8988T (cell line): ENCODE measurements around the gene POU2AF3.

Experiments used
- DNase-seq: peaks from one replicate; pipeline ENCODE4 v3.0.0; 2011

The POU2AF3 gene

GRCh38 chr11:111329306-111330204 lies 31.2 kb downstream of the POU2AF3 start:
- no peak for DNase-seq

GRCh38 chr11:111330234-111330893 lies 32.0 kb downstream of the POU2AF3 start:
- no peak for DNase-seq

- no peak for DNase-seq
Observed at GRCh38 chr11:111331711-111332479, 33.5 kb downstream of the POU2AF3 start.

DNA sequence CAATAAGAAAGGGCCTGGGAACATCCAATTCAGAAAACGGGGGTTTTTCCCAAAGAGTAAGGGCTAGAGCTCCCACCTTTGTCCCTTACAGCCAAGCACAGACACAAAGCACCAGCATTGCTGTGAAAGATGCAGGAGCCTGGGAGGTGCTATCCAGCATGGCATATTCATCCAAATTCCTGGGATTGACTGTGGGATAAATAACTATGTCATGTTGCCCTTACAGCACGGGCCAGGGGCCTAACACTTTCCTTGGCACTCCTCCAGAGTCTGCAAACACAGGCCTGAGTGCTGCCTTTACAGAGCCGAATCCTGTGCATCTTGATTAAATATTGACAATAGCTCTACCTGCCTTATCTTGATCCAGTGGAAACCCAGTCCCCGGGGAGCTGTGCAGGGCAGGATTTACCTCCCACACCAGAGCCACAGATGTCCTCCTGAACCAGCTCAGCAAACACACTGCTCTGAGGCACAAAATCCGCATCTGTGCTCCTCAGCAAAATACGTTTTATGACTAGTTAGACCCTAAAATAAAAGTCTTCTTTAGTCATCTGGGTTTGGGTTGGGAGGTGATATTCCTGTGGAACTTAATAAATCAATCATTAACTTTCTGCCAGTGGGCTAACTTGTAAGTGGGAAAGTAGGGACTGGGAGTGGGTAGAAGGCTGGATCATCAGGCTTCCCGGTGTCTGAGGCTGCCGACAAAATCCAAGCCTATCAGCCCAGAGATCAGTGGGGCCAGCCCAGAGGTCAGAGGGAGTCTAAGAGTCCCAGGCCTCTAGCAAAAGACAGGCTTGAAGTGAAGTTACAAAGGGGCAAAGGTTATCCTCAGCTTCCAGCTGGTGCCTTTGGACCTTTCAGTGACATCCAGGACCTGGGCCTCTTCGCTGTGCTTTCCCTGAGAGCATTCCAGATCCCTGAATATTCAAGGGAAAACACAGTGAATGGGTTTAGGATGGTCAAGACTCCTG lies 36.5 kb downstream of the POU2AF3 start:
- DNase-seq: no peak

GRCh38 chr11:111335549-111335948 lies 37.2 kb downstream of the POU2AF3 start:
- DNase-seq: no peak

- no peak for DNase-seq
Observed at GRCh38 chr11:111336062-111336461, 37.7 kb downstream of the POU2AF3 start.

DNA sequence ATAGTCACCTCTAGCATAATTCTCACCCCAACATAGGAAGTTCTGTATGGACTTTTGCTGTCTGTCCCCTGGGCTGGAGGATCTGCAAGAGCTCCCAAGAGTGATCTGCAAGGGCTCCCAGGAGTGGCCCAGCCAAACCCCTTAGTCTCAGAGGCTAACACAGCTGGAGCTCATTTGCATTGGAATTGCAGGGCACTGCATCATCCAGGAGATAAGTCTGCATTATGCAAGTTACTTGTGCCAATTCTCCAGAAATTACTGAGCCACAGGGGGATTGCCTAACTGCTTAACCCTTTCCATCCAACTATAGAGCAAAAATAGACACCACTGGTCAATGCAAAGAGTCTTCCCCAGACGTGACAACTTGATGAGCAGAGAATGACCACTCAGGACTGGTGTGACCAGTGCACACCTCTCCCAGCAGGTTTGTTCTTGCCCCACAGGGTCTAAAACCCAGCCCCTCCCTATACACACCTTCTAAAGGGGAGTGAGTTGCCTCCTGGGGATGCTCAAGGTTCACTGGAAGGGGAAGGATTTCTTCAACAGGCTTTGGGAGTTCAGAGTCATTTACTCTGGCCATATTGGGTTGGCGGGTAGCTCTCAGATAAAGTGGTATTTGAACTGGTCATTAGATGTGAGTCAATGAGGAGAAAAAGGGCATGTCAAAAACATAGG lies 38.4 kb downstream of the POU2AF3 start:
- DNase-seq: no peak

- no peak for DNase-seq
Observed at GRCh38 chr11:111339758-111340388, 41.5 kb downstream of the POU2AF3 start.

DNA sequence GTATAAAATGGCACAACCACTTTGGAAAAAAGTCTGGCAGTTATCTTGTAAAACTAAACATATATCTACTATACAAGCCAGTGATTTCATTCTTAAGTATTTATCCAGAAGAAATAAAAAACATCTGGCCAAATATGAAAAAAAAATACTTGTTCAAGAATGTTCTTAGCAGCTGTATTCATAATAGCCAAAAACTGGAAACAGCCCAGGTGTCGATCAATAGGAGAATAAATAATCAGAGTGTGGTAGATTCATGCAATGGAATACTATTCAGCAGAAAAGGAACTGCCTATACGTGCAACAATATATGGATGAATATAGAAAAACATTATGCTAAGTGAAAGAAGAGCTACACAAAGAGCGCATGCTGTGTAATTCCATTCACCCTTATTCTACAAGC lies 44.0 kb downstream of the POU2AF3 start:
- DNase-seq: no peak

GRCh38 chr11:111344032-111344431 lies 45.7 kb downstream of the POU2AF3 start:
- no peak for DNase-seq

GRCh38 chr11:111347002-111347722 lies 48.8 kb downstream of the POU2AF3 start:
- no peak for DNase-seq

DNA sequence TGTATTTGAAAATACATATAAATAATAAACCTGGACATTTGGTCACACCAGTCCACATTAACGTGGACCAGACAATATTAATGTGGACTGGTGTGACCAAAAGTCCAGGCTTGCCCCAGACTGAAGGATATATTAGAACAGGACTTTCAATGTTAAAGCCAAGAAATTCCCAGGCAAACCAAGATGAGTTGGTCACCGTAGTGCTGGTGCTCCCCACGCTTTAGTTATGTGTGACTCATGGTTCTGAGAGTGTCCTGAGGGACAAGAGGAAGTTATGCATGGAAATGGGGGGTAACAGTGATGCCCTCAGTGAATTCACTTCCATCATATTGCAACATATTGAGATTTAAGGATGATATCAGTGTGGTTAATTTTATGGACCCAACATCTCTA lies 49.4 kb downstream of the POU2AF3 start:
- no peak for DNase-seq

- no peak for DNase-seq
Observed at GRCh38 chr11:111348147-111348546, 49.8 kb downstream of the POU2AF3 start.

DNA sequence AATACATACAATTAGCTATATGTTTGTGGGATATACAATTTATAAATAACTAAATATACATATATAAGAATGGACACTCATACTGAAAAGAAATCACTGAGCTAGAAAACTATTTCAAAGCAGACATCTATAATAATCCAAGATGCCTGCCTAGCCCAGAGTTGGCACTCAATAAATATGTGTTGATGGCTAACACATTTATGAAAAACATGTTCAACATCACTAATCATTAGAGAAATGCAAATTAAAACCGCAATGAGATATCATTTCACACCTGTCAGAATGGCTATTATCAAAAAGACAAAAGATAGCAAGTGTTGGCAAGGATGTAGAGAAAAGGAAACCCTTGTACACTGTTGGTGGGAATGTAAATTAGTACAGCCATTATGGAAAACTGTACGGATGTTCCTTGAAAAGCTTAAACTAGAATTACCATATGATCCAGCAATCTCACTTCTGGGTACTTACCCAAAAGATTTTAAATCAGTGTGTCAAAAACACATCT lies 50.9 kb downstream of the POU2AF3 start:
- DNase-seq: no peak

- DNase-seq: no peak
Observed at GRCh38 chr11:111350811-111351210, 52.5 kb downstream of the POU2AF3 start.

GRCh38 chr11:111351374-111352055 lies 53.2 kb downstream of the POU2AF3 start:
- no peak for DNase-seq

- DNase-seq: no peak
Observed at GRCh38 chr11:111352231-111352746, 53.9 kb downstream of the POU2AF3 start.

- no peak for DNase-seq
Observed at GRCh38 chr11:111352935-111353710, 54.8 kb downstream of the POU2AF3 start.
